ENCODE measurements around the gene NKAIN4.

Gene NKAIN4

DNA sequence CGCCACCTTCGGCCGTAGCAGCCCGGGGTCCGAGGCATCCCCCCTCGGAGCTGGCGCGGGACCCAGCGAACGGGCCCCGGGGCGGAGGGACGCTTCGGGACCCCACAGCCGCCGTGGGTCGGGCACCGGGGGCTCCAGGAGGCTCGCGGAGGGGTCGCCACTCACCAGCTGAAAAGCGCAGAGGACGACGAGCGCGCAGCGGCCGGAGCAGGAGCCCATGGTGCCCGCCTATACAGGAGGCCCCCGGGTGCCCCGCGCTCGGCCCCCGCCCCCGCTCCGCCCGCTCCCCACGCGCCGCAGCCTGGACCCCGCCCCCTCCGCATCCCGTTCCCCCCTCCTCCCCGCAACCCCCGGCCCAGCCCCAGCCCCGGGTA is at the start of gene NKAIN4:
Gene NKAIN4 (minus strand): TSS at position 232 of the 374 bp plus-strand sequence. CDS start 13 bp downstream, at position 219.
- no peak for ATAC-seq

DNA sequence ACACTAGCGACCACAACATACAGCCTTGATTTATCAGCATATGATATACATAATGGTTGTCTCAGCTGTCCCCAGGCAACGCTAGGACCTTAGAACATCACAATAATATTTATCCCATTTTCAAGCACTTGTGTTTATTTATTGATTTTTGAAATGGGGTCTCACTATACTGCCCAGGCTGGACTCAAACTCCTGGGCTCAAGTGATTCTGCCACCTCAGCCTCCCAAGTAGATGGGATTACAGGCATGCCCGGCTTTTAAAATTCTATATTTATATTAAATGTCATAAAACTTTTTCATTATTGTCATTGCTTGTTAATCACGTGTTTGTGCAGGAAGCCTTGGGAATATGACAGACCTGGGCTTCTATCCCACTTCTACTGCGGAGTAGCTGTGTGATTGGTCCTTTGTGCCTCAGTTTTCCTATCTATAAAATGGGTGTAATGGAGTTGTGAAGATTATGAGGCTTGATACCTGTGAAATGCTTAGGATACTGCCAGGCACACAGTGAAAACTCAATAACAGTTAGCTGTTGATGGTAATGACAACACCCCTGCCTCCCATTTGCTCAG is 48.9 kb upstream of the NKAIN4 start:
- no peak for ATAC-seq

DNA sequence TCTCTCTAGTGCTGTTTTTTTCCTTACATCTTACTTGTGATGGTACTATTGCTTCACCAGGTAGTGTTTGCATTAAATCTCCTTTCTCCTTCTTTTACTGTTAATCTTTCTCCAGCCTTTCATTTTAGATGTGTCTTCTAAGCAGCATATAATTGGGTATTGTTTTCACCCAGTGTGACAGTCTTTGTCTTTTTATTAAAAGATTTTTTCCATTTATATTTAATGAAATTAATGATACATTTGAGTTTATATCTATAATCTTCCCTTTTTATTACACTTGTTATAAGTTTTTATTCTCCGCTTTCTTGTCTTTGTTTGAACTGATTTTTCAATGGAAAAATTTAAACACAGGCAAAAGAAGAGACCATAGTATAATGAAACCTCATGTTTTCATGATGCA is 47.4 kb upstream of the NKAIN4 start:
- no peak for ATAC-seq

DNA sequence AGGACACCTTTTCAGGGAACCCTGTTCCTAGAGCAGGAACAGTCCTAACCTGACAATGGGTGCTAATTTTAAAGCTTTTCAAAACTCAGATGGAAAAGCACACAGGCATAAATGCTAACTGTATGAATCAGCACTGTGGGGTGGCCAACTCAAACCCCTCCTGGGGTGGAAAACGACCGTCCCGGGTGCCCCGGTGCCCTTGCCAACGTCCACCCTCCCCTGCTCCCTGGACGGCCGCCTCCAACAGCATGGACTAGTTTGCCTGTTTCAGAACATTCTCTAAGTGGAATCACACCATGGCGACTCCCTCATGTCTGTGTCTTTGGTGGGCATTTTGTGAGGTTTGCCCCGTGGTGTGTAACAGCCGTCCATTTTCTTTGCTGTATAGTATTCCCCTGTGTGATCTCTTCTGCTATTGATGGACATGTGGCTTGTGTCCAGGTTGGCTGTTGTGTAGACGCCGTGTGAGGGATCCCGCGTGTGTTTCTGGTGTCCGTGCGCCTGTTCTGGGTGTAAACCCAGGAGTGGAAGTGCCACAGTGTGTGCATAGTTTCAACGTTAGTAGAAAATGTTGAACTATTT is 44.6 kb upstream of the NKAIN4 start:
- ATAC-seq: no peak

DNA sequence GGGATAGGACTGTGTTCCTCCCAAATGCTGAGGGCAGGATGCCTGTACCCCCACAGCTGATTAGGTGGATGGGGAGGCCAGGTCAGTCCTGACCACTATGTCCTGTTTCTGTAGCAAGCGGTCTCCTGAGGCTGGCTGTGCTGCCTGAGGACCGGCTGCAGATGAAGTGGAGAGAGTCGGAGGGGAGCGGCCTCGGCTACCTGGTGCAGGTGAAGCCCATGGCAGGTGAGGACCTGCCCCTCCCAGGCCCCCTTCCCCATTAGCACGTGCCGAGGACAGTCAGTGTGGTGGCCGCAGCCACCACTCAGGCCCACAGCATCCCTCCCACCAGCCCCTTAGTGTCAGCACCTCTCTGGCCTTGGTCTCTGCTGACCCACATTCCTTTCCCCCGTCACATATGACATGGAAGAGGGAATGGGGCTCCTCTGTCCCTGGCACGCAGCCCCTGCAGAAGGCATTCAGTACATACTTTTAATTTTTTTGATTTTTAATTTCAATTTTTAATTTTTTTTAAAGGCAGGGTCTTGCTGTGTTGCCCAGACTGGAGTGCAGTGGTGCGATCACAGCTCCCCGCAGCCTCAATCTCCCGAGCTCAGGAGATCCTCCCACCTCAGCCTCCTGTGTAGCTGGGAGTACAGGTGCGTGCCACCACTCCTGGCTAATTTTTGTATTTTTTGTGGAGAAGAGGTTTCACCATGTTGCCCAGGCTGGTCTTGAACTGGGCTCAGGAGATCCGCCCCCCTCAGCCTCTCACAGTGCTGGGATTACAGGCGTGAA is 43.7 kb upstream of the NKAIN4 start:
- ATAC-seq: no peak

DNA sequence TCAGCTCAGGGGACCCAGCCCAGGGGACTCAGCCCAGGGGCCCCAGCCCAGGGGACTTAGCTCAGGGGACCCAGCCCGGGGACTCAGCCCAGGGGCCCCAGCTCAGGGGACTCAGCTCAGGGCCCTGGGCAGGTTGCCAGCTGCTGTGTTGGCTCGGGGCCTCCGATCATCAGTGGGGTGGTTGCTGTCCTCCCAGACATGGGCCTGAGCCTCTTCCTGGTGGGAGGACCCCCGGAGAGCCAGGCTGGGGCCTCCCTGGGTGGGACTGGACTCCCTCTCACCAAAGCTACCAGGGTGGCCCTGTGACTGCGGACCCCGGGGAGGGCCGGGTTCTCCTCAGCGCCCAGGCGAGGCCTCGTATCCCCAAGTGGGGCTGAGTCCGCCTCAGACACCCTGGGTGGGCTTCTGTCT is 43.1 kb upstream of the NKAIN4 start:
- no peak for ATAC-seq

DNA sequence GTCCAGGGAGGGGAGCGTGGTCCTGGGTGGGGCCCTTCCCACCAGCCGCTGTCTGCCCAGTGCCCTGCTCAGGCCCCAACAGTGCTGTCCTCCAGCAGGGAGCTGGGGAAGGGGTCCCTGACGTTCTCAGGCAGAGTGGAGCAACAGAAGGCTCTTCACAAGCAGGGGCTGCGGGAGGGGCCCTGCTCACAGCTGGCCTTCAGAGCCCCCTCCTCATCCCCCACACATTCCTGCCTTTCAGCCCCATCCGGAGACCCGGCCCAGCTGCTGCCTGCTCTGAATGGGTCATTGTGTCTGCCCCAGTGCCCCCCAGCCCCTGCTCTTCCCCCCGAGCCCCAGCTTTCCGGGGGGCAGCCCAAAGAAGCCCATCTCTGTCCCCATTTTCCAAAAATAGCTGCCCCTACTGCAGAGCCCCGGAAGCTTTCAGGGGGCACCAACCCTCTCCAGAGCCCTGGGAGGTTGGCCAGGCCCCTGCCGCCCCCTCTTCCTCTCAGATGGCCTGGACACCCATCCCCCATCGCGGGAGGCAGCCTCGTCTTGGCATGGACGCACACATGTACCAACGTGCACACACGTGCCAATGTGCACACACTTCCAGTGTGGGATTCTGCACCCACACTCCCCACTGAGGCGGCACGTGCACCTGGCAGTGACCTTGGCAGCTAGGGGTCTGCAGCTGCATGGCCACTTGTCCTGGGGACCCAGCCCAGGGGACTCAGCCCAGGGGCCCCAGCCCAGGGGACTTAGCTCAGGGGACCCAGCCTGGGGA is 42.5 kb upstream of the NKAIN4 start:
- ATAC-seq: no peak

DNA sequence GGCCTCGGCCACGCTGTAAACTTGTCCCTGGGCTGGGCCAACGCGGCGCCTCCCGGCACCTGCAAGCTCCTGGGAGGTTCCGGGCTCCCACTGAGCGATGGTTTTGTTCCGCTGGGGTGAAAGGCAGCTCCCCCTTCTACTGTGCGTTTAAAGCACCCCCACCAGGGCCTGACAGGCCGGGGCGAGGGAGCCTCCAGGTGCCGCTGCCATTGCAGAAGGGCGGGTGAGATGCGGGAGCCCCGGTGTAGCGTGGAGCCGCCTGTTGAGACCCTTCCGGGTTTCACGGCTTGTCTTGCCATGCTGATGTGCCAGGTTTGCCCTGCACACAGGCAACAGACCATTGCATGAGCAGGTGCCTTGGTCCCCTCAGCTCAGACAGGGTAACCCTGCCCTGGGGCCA is 41.6 kb upstream of the NKAIN4 start:
- no peak for ATAC-seq

DNA sequence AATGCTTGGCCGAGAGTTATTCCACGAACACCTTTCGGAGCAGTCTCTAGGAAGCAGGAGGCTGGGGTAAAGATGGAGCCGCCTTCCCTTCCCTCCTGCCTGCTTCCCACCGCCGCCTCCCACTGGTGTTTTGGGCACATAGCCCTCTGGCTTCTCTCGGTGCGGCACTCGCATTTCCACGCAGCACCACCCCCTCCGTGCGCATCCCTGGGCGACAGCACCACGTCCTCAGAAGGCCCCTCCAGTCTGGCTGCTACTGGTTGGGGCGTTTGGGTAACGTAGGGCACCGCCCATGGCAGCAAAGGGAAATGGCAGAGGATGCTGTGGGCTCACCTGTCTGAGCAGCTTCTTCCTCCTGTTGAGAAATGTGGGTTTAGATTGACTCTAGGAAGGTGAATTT is 41.2 kb upstream of the NKAIN4 start:
- no peak for ATAC-seq

DNA sequence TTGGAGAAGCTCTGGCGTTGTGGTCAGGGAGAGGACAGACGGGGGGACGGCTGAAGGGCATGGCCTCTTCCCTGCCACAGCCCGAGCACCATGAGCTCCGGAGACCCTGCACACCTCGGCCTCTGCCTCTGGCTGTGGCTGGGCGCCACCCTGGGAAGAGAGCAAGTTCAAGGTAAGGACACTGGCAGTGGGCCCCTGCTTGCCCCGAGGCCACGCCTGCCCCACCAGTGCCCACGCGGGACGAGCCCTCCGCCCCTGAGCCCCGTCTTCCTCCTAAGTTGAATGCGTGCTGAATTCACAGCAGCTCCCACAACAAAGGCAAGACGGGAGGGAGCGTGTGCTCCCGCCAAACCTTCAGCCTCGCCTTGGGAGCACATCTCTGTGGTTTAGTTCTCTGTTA is 40.8 kb upstream of the NKAIN4 start:
- no peak for ATAC-seq

DNA sequence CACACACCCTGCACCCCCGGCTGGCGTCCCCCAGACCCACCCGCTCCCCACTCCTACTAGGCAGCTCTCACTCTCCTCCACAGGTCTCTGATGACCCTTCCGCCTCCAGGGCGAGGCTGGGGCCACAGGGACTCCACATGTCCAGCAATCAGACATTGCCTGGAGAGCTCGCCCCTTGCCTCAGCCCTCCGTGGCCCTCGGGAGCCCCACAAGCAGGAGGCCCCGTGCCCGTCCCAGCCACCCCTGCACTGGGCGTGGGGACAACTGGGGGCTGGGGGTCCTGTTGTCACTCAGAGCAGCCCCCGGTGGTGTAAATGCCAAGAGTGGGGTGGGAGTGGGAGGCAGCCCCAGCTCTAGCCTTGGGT is 40.3 kb upstream of the NKAIN4 start:
- ATAC-seq: no peak

DNA sequence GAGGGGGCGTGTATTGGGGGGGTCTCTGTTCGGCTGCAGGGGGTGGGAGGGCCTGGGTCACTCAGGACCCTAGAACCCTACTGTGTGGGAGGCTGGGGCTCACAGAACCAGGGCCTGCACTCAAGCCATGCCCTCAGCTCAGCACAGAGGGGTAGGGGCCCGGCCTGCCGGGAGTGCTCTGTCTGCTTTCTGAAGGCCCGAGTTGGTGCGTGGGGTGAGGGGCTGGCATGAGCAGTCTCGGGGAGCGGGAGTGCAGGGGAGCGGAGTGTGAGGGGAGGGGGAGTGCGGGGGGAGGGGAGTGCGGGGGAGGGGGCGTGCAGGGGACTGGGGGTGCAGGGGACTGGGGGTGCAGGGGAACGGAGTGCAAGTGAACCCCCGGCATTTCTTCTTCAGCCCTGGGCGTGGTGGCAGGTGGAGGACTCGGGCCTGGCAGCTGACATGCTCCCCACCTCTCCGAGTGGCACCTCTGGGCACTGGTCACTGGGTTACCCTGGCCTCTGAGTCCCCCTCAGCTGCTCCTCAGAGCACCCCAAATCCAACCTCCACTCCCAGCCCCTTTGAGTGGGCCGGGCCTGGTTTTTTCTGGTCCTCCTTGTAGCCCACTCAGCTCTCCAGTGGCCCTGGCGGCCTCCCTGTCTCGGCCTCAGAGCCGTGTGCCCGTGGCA is 39.7 kb upstream of the NKAIN4 start:
- ATAC-seq: no peak

DNA sequence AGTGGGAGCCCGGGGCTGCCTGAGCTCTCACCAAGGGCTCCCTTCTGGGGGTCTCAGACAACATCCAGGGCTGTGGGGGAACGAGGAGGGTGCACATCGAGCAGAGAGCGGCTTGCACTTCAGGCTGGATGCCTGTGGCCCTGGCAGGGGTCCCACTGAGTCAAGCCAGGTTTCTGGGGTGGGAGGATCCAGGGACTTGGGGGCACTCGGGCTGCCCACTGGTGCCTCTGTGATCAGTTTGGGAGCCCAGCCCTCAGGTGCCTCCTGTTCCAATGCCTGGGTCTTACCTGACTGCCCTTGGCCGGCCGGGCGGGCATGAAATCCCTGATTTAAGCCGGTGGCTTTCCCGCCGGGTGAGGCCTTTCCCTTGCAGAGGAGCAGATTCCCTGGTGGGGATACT is 39.2 kb upstream of the NKAIN4 start:
- ATAC-seq: no peak

DNA sequence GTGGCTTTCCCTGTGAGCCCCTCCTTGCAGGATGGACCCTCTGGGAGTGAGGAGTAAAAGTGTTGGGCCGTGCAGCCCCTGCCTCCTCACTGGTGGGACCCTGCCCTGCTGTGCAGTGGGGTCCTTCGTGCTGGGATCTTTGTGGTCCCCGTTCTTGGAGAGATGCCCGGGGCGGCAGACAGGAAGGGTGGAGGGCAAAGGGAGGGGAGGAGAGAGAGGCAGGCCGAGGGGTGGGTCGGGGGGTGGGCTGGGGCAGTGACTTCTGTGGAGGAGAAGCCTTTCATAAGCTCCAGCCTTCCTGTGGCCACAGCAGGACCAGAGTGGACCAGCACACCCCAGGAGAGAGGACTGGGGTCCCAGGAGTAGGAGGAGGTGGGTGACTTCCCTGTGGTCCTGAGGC is 38.6 kb upstream of the NKAIN4 start, which contains the start of gene COL20A1:
Gene COL20A1 (plus strand): TSS at position 283 of the 400 bp plus-strand sequence. CDS start 1,922 bp downstream, outside the sequence.
- ATAC-seq: no peak

DNA sequence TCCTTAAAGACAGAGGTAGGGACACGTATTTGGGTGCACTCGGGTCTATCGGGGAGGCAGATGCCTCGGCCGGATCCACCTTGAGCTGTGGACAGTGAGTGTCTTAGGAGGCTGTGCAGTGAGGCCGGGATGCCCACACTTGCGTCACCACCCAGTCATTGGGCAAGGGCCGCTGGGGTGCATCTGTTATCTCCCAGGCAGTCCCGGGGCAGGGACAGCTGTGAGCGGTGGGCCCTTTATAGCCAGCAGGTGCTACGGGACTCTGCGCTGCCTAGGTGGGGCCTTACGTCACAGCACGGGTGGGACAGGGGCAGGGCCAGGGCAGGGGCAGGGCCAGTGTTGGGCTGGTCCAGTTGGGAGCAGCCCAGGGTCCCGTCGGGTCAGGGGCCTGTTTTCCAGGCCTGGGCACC is 38.0 kb upstream of the NKAIN4 start:
- no peak for ATAC-seq

DNA sequence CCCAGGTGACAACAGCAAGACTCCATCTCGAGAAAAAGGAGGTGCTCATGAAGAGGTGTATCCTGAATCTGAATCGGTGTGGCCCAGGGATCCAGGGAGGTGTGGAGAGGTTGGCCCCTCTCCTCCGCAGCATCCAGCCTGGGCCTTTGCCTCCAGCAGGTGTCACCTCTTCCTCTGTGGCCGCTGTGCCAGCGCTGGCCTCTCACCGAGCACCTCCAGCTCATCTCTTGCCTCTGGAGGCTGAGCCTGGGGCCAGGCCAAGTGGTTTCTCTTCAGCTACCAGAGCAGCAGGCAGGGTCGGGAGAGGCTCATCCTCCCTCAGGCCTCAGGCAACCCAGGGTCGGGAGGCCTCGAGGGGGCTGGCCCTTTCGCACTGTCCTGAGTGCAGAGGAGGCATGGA is 37.5 kb upstream of the NKAIN4 start:
- ATAC-seq: no peak

DNA sequence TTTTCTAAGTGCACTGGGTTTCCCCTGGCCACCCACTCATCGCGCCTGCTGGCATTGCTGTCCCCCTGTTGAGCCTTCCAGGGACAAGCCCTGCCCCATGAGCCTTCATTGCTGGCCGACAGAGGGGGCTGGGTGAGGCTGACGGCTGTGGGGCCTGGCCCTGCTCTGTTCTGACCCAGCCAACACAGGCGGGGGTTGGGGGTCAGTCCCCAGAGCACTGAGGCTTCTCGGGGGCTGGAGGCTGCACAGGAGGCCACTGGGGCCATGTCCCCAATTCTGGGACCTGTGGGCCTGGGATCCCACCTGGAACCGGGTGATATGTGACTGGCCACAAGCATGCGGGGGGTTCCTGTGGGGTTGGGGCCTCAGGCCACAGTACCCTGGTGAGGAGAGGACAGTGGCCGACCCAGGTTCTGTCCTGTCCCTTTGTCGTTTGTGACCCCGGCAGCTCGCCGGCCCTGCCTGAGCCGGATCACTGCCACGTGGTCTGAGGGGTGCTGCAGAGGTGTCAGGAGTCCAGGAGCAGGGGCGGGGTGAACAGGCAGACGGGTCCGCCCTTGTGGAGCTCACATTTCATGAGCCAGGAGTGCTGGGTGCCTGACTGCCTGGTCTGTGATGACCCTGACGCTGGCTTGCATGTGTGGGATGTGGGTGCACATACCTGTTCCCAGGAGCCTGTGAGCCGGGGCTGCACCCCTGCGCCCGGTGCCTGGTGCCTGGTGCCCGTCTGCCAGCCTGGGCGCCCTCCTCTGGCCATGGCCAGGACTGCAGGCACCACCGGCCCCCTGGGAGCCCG is 36.6 kb upstream of the NKAIN4 start:
- ATAC-seq: peak; percentile 61

DNA sequence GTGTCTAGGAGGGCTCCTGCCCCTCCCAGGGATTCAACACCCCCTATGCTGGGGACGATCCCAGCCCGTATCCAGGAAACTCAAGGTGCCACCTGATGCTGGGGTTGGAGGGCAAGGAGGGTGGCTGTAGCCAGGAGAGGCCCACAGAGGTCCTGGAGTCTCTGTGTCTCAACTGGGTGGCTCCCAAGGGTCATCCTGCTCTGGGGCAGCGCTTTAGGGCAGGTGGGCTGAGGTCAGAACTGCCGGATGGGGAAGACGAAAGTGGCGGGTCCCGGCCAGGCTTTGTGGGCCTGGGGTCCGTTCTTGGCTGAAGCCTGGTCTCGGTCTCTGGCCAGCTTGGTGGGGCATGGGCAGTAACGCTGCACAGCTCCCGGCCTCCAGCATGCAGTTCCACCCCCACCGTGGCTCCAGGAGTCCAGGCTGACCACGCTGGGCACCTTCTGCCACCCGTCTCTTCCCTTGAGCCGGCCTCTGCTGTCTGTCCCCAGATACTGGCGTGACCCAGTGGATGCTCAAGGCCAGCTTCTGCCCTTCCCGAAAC is 35.9 kb upstream of the NKAIN4 start:
- no peak for ATAC-seq

DNA sequence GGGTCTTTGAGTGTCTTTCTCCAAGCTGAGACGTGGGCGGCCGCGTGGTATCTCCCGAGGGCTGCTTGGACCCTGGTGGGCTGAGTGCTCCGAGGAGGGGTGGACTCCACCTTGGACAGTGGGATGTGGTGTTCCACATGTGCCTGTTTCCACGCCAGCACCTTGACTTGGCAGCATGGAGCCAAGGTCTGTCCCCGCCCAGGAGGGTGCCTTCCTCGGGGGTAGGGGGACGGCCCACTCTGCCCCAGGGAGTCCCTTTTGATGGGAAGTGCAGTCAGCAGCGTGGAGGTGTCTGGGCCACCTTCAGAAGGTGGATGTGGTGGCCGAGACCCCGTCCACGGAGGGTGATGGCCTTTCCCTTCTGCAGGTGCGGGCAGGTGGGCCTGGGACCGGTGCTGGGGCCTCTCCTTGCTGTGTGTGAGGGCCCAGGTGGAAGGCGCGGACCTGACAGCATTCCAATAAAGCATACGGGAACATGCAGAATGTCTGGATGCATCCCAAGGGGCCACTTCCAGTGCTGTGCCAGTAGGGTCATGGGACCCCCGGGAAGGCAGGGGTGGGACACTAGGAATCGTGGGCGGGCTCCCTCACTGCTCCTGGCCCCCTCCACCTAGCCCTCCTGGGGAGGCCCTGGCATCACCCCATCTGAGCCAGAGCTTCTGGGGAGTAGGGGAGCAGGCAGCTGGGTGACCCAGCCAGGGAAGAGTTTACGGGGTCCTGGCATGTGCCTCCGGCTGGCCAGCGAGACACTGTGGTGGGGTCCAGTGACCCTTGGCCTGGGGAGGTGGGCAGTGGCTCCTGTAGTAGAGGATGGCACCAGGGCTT is 35.3 kb upstream of the NKAIN4 start:
- no peak for ATAC-seq

DNA sequence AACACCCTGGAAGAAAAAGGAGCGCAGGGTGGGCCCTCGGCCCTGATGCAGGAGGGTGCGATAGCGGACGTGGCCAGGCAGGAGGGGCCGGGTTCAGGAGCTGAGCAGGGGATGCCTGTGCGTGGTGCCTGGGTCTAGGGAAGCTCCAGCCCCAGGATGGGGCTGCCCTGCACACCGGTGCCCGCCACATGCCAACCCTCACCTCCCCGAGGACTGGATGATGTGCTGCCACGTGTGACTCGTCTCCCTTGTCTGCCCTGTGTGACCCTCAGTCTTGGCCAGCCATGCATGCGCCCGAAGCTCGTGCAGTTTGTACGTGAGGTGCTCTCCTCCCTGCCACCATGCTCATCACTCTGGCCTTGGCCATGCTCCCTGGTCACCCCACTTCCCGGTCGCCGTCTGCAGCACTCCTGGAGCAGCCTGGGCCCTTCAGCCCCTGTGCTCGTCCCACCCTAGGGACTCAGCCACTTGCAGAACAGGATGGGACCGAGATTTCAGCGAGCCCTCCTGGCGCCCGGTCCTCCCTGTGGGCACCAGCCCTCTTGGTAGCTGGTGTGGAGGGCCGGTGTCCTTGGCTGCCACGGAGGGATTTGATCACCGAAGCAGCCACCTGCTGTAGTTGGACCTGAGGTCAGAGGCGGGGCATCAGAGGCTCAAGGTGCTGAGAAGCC is 34.5 kb upstream of the NKAIN4 start:
- ATAC-seq: no peak

Measured in activated CD4-positive, CD25-positive, alpha-beta regulatory T cell treated with anti-CD3 and anti-CD28 coated beads, Interleukin-2, amount 50 U/mL, for 24 hours (primary cell).